Skin of body (tissue), 2 donors: ENCODE measurements around the gene CALML5. TPM values are rescaled to one million over a fixed set of nuclear protein-coding genes. Genes with fewer than 3 reads are reported as not detected.

Experiments
- DNase-seq: peaks from one replicate; lab custom pipeline; 2025; lab: John Stamatoyannopoulos, UW
- total RNA-seq: library from RNA; depleted of rRNA; stranded (reverse); fragments of >200 nt; gene quantifications from one replicate; pipeline ENCODE4 v1.2.3, GENCODE V29; 2014

The CALML5 gene
- total RNA-seq, 1 donor from 2014 or later, result 133 TPM

DNA sequence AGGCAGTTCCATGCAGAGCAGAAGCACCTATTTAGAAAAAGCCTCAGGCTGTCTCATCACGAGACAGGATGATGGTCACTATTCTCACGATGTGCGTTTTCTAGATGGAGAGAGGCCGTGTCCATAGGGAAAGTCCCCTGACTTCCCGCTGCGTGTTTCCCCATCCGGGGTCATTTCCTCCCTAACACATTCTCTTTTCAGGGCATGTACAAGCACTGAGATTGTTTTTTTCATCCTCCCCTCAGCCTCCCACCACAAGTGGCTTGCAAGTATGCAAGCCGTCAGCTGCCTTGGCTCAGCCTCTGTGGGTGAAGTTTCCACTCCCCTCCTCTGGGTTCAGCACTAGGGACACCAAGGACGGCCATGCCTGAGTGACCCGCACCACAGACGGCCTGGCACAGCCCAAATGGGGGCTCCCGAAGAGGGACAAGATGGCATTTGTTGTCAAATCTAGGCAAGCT lies 2.7 kb upstream of the CALML5 start:
- DNase-seq, result no peak

DNA sequence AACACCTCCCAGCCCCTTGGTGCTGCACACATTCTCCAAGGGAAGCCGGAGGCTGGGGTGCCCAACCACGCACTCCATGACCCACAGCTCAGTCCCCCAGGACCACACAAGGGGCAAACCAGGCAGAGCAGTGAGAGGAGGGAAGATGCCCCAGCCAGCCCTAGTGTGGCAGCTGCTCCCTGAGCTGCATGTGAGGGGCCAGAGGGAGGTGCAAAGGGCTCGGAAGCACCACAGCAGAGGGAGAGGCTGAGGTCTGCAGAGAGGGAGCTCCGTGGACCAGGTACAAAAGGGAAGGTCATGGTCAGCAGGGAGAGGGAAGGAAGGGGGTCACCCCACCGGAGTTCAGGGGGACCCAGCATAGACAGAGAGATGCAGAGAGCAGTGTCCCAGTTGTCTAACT lies 1.5 kb upstream of the CALML5 start:
- DNase-seq, result no peak

- DNase-seq, result no peak
These were observed 846 bp upstream of the CALML5 start for GRCh38 chr10:5500162-5500670.

- no peak for DNase-seq
These were observed 428 bp downstream of the CALML5 start for GRCh38 chr10:5498791-5499492.

DNA sequence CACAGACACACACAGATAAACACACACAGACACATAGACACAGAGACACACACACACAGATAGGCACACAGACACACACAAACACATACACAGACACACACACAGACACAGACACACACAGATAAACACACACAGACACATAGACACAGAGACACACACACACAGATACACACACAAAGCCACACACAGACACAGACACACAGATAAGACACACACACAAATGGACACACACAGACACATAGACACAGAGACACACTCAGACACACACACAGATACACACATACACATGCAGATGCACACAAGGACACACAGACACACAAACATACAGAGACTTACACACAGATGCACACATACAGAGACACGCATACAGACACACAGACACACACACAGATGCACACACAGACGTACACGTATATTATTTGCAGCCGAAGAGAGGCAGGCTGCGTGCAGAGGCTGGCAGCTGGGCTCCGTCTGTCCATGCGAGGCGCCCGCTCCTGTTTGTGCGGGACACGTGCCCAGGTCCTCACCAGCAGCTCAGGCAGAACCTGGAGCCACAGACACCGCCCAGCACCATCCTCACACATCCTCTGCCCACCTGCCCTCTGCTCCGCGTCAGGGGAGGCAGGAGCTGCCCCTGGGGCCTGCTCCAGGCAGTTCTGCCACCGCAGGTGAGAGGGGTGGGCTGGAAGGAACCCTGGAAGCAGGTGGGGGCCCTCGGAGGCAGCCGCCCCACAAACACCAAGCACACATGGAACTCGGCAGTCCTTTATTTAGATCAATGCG lies 1.2 kb downstream of the CALML5 start:
- DNase-seq, result no peak

GRCh38 chr10:5497289-5497688 lies 2.1 kb downstream of the CALML5 start:
- no peak for DNase-seq

DNA sequence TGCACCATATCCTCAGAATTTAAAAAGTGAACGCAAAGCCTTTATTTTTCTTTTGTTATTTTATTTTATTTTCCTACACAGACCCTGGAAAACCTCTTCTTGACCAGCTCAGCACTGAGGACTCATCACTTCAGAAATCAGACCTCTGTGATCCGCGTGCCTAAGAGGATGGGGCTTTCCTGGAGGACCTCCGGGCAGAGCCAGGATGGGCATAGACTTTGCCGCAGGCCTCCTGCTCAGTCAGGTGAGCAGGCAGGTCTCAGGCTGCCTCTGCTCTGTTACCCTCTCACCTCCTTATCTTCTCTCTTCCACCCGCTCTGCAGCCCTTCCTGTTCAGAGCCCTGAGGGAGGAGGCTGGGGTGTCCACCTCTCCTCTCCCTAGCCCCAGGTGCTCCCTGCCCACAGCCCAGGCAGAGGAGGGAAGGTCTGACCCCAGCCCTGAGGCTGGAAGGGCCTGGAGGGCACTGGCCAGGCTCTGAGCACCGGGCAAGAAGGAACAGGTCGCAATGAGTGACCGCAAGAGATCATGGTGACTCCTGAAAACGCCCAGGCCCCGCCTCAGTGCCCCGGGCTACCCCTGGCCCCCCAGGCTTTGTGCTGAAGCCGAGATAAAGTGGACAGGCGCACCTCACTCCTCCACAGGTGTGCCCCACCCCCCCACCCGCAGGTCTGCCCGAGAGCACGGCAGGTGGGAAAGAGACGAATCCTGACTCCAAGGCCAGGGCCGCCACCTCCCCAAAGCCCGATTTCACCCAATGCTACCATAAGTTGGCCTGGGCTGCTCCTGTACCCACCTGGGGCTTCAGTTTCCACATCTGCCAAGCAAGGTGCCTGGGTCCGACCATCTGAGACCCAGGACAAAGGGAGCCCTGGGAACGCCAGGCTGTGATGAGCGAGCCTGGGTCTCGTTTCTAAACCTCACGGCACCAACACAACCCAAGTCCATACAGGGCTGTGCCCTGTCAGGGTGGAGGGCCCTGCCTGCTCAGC lies 2.8 kb downstream of the CALML5 start:
- DNase-seq, result no peak

- no peak for DNase-seq
These were observed 4.8 kb downstream of the CALML5 start for GRCh38 chr10:5494611-5495010.

DNA sequence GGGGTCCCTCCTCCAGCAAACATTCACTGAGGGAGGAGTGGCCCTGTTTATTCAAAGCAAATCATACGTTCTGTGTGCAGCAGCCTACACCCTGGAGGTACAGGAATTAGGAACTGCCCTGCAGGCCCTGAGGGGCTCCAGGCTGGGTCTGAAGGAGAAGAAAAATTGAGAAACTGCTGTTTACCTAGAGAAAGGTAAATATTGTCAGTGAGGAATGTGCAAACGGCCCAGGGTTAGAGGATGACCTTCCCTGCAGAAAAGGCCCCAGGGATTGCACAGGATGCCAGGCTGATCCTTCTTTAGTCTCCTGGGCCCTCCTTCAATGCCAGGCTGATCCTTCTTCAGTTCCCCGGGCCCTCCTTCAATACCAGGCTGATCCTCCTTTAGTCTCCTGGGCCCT lies 5.7 kb downstream of the CALML5 start:
- no peak for DNase-seq

- no peak for DNase-seq
These were observed 6.3 kb downstream of the CALML5 start for GRCh38 chr10:5492929-5493576.

DNA sequence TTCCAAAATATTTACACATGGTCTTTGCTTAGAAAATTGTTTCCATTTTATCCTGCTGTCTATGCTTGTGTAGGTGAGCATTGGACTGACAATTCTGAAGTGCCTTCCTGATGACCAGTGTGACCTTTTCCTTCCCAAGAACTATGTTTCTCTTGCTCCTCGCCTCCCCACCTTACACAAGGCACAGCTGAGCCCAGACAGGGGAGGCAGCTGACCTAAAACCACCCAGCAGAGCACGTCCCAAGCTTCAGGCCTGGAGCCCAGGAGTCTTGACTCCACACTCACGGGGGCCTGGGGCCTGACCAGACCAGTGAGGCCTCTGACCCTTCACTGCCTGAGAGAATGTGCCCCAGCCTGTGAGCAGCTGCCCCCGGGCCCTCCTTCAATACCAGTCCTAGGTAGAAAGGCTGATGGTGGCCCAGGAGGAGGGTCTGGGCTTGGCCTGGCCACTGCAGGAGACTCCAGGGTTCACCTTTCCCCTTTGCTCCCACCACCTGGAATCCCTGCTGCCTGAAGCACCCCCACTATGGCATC lies 7.0 kb downstream of the CALML5 start:
- DNase-seq, result no peak

DNA sequence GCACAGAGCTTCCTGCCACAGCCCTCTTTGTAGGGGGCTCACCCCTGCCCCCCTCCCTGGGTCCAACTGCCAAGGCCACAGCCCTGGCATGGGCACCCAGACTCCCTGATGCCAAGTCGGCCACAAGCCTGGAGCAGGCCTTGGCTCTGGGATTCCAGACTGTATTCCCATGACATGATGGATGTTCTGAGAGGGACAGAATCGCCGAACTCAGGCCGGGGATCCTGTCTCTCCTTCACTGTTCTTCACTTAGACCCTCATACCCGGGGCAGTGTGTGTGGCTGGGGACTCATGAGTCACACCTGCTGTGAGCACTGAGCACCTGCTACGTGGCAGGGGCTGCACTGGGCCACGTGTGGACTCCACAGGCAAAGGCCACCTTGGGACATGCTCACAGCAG lies 7.9 kb downstream of the CALML5 start:
- DNase-seq, result no peak

DNA sequence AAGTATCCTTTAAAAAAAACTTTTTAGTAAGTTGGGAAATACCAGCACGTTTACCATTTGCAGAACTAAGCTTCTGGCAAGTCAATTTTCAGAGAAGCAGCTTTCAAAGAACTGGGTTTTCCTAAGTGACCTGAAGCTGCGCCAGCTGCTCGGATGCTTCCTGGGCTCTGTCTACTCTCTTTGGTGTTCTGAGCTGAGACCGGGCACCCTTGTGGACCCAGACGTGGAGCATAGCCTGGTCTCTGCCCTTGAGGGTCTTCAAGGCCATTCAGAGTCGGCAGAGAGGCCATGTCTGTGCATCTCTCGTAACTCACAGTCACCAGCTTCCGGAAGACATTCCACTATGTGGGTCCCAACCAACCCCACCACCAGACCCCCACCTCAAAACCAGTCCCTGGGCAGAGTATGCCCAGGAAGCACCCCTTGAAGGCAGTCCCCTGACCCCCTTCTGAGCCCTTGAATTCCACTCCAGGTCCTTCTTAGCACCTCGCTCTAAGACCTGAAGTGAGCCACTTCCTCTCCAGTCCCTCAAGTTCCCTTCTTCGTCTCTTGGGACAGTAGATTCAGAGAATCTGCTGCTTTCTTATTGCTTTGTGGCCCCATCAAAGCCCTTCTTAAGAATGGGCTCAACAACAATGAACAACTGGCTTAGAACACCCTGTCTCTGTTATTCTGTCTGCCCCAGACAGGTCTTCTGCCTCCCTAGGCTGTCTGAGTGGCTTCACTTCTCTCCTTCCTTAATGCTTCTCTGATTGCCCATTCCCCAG lies 8.5 kb downstream of the CALML5 start:
- DNase-seq, result no peak

DNA sequence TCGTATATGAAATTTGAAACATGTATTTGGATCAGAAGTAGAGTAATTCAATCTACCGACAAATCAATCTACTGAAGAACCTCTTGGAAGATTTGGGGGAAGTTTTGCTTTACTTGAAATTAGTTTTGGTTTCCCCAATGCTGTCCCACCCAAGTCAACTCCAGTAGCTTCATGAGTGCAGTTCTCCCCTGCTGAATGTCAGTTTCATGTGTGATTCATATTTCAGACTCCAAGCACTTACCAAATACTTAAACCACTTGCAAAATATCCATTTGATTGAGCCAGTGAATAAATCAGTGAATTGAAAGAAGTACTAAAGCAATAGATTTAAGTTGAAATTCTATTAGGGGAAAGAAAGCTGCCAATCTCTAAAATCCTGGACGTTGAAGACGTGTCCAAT lies 9.3 kb downstream of the CALML5 start:
- no peak for DNase-seq

- no peak for DNase-seq
These were observed 10.9 kb downstream of the CALML5 start for GRCh38 chr10:5488272-5489161.

DNA sequence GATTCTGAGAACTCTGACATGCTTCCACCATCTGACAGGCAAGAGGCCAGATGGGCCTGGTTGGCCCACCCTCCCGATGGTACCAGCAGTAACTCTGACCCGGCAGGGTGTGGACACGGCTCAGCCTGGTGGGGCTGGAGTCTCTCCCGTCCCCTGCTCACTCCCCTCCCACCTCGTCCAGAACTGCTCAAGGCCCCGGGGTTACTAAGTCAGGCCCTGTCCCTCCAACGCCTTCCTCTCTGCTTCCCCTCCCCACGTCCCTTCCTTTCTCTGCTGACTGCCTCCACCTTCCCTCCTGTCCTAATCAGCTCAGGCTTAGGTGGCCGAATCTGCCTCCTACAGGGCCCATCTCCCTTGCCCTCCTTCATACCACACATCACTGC lies 12.5 kb downstream of the CALML5 start:
- DNase-seq, result no peak

- DNase-seq, result no peak
These were observed 13.2 kb downstream of the CALML5 start for GRCh38 chr10:5485948-5486852.

DNA sequence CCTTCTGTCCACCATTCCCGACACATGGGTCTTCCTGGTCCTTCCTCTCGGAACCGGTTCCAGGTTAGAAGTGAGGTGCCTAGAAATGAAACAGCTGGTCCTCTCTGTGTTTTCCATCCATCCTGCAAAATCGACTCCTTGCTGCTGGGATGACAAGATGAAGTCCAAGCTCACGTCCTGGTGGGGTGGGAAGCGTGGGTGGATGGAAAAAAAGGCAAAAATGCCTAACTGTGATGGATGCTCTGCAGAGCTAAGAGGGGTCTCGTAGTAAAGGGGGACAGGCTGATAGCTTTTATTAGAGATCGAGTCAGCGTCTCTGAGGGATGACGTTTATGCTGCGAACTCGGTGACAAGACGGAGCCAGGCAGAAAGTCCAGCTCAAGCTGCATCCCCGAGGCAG lies 14.1 kb downstream of the CALML5 start:
- DNase-seq, result no peak
